ENCODE measurements around the gene CDH26. TPM values are rescaled to one million over a fixed set of nuclear protein-coding genes. Genes with fewer than 3 reads are reported as not detected.

CDH26 gene
- total RNA-seq, 1 experiment from 2014 or later: 1.0 TPM

- Mint-ChIP-seq H3K36me3 (peaks cover 3% of the 10 kb centered on the region; the same call in 1 of the 2 replicates), H3K9me3 (peaks cover 3% of the 10 kb centered on the region; the same call in 1 of the 2 replicates), H3K27me3 (ENCODE audit: low read depth) (peaks cover 14% of the 10 kb centered on the region), H3K27ac (no peak overlapping the region), H3K4me1 (peaks cover 13% of the 10 kb centered on the region), H3K4me3 (no peak overlapping the region)
- ATAC-seq (no peak), DNase-seq (ENCODE audit: low spot score) (no peak)
- CTCF ChIA-PET: no interaction called here
- TF ChIP-seq ZMAT4 (CRISPR knock-in tag; IDR thresholded peaks at IDR 0.05) (no peak), CBFB (CRISPR knock-in tag; IDR thresholded peaks at IDR 0.05; ENCODE audit: low read depth) (no peak)
- POLR2A ChIA-PET: no interaction called here
Observed at GRCh38 chr20:60060006-60060557, 101.9 kb downstream of the CDH26 start.

GRCh38 chr20:60060593-60060992, 102.4 kb downstream of the CDH26 start:
- Mint-ChIP-seq H3K9me3 (peaks cover 3% of the 10 kb centered on the region; the same call in 1 of the 2 replicates), H3K4me3 (no peak overlapping the region), H3K27ac (no peak overlapping the region), H3K36me3 (peaks cover 3% of the 10 kb centered on the region; the same call in 1 of the 2 replicates), H3K27me3 (ENCODE audit: low read depth) (peaks cover 19% of the 10 kb centered on the region), H3K4me1 (peaks cover 13% of the 10 kb centered on the region)
- TF ChIP-seq MYBL2 (CRISPR knock-in tag; IDR thresholded peaks at IDR 0.05): no peak
- no peak for TF ChIP-seq JAZF1 (CRISPR knock-in tag; IDR thresholded peaks at IDR 0.05)
- no peak for TF ChIP-seq CBFB (CRISPR knock-in tag; IDR thresholded peaks at IDR 0.05; ENCODE audit: low read depth)
- no peak for TF ChIP-seq EMX1 (CRISPR knock-in tag; IDR thresholded peaks at IDR 0.05)
- no peak for TF ChIP-seq ZNF512 (CRISPR knock-in tag; IDR thresholded peaks at IDR 0.05; ENCODE audit: borderline replicate concordance)
- TF ChIP-seq ZNF232 (CRISPR knock-in tag; IDR thresholded peaks at IDR 0.05): no peak
- no peak for TF ChIP-seq TCF7 (CRISPR knock-in tag; IDR thresholded peaks at IDR 0.05; ENCODE audit: low read depth)
- TF ChIP-seq ZNF423 (CRISPR knock-in tag; IDR thresholded peaks at IDR 0.05): no peak
- no peak for TF ChIP-seq ZBTB21 (CRISPR knock-in tag; IDR thresholded peaks at IDR 0.05; ENCODE audit: borderline replicate concordance)
- TF ChIP-seq ZMAT4 (CRISPR knock-in tag; IDR thresholded peaks at IDR 0.05): no peak
- TF ChIP-seq JUN (CRISPR knock-in tag; IDR thresholded peaks at IDR 0.05): no peak
- ChIA-PET POLR2A (no interaction called here), CTCF (no interaction called here)
- DNase-seq (ENCODE audit: low spot score) (no peak), ATAC-seq (no peak)

GRCh38 chr20:60062431-60063047, 104.3 kb downstream of the CDH26 start:
- CTCF ChIA-PET: interaction anchor here (0.8 to 2.3 kb wide), 3 partner anchors 13 to 148 kb away, joined by 3 to 8 read pairs (median 5); no protein-coding TSS in a partner anchor
- Mint-ChIP-seq H3K27me3 (ENCODE audit: low read depth) (peaks cover 32% of the 10 kb centered on the region), H3K4me3 (no peak overlapping the region), H3K4me1 (peaks cover 12% of the 10 kb centered on the region), H3K27ac (no peak overlapping the region), H3K36me3 (peaks cover 3% of the 10 kb centered on the region; the same call in 1 of the 2 replicates), H3K9me3 (peaks cover 3% of the 10 kb centered on the region; the same call in 1 of the 2 replicates)
- no peak for ATAC-seq
- POLR2A ChIA-PET: no interaction called here
- DNase-seq (ENCODE audit: low spot score): no peak
- TF ChIP-seq MYBL2 (CRISPR knock-in tag; IDR thresholded peaks at IDR 0.05): no peak
- TF ChIP-seq ZNF671 (CRISPR knock-in tag; IDR thresholded peaks at IDR 0.05): no peak
- TF ChIP-seq PRDM15 (CRISPR knock-in tag; IDR thresholded peaks at IDR 0.05): no peak
- no peak for TF ChIP-seq HMGA2 (CRISPR knock-in tag; IDR thresholded peaks at IDR 0.05)
- TF ChIP-seq ATF1 (CRISPR knock-in tag; IDR thresholded peaks at IDR 0.05): no peak
- TF ChIP-seq NR2C2 (CRISPR knock-in tag; IDR thresholded peaks at IDR 0.05): no peak
- TF ChIP-seq ZSCAN18 (CRISPR knock-in tag; IDR thresholded peaks at IDR 0.05): no peak
- no peak for TF ChIP-seq ZNF121 (CRISPR knock-in tag; IDR thresholded peaks at IDR 0.05)
- no peak for TF ChIP-seq JAZF1 (CRISPR knock-in tag; IDR thresholded peaks at IDR 0.05)
- no peak for TF ChIP-seq NFE2L1 (CRISPR knock-in tag; IDR thresholded peaks at IDR 0.05)
- no peak for TF ChIP-seq GTF2I (CRISPR knock-in tag; conservative IDR thresholded peaks at IDR 0.05)
- TF ChIP-seq NR1H2 (CRISPR knock-in tag; IDR thresholded peaks at IDR 0.05): no peak
- TF ChIP-seq ZNF416 (CRISPR knock-in tag; IDR thresholded peaks at IDR 0.05): no peak
- TF ChIP-seq PRRX2 (CRISPR knock-in tag; IDR thresholded peaks at IDR 0.05): no peak

Measured in WTC11 (cell line).